ENCODE measurements around the gene RHPN2. TPM values are rescaled to one million over a fixed set of nuclear protein-coding genes. Genes with fewer than 3 reads are reported as not detected.

Gene RHPN2
- polyA plus RNA-seq, 1 donor, result 34.4 TPM

- H3K4me3 ChIP-seq (ENCODE audit: low read length), result no peak overlapping the region
- H3K27ac ChIP-seq (ENCODE audit: low read length), result no peak overlapping the region
- no peaks in the 10 kb centered on the region for H3K27me3 ChIP-seq (ENCODE audit: control insufficient read depth, insufficient read depth, low read length)
- H3K9me3 ChIP-seq (ENCODE audit: control insufficient read depth, low read depth, low read length), result no peaks in the 10 kb centered on the region
- DNase-seq, result no peak
- H3K36me3 ChIP-seq (ENCODE audit: control insufficient read depth, insufficient read depth, low read length), result peaks cover 41% of the 10 kb centered on the region
- H3K4me1 ChIP-seq (ENCODE audit: control insufficient read depth, insufficient read depth, low read length), result no peaks in the 10 kb centered on the region
- no CpG with 5 or more reads among the region's 9 CpGs for WGBS (ENCODE audit: insufficient coverage, low lambda C conversion rate)
Measured at GRCh38 chr19:32935629-32936028, 129.1 kb downstream of the RHPN2 start.

- H3K36me3 ChIP-seq (ENCODE audit: control insufficient read depth, insufficient read depth, low read length), result peaks cover 53% of the 10 kb centered on the region
- H3K9me3 ChIP-seq (ENCODE audit: control insufficient read depth, low read depth, low read length), result no peaks in the 10 kb centered on the region
- H3K27ac ChIP-seq (ENCODE audit: low read length), result no peak overlapping the region
- no peaks in the 10 kb centered on the region for H3K4me1 ChIP-seq (ENCODE audit: control insufficient read depth, insufficient read depth, low read length)
- DNase-seq, result no peak
- 80% methylated on average over 1 of the region's 3 CpGs for WGBS (ENCODE audit: insufficient coverage, low lambda C conversion rate)
- no peaks in the 10 kb centered on the region for H3K27me3 ChIP-seq (ENCODE audit: control insufficient read depth, insufficient read depth, low read length)
- no peak overlapping the region for H3K4me3 ChIP-seq (ENCODE audit: low read length)
Measured at GRCh38 chr19:32933571-32933970, 131.1 kb downstream of the RHPN2 start.

GRCh38 chr19:32930567-32930966 lies 134.1 kb downstream of the RHPN2 start:
- peaks cover 36% of the 10 kb centered on the region for H3K36me3 ChIP-seq (ENCODE audit: control insufficient read depth, insufficient read depth, low read length)
- no peak overlapping the region for H3K4me3 ChIP-seq (ENCODE audit: low read length)
- WGBS (ENCODE audit: insufficient coverage, low lambda C conversion rate), result 100% methylated on average over 3 of the region's 8 CpGs
- H3K27me3 ChIP-seq (ENCODE audit: control insufficient read depth, insufficient read depth, low read length), result no peaks in the 10 kb centered on the region
- H3K4me1 ChIP-seq (ENCODE audit: control insufficient read depth, insufficient read depth, low read length), result no peaks in the 10 kb centered on the region
- DNase-seq, result no peak
- peaks cover 6% of the 10 kb centered on the region for H3K9me3 ChIP-seq (ENCODE audit: control insufficient read depth, low read depth, low read length)
- no peak overlapping the region for H3K27ac ChIP-seq (ENCODE audit: low read length)

GRCh38 chr19:32928806-32929205 lies 135.9 kb downstream of the RHPN2 start:
- peaks cover 6% of the 10 kb centered on the region for H3K9me3 ChIP-seq (ENCODE audit: control insufficient read depth, low read depth, low read length)
- no peak overlapping the region for H3K27ac ChIP-seq (ENCODE audit: low read length)
- no peak overlapping the region for H3K4me3 ChIP-seq (ENCODE audit: low read length)
- H3K36me3 ChIP-seq (ENCODE audit: control insufficient read depth, insufficient read depth, low read length), result peaks cover 37% of the 10 kb centered on the region
- H3K4me1 ChIP-seq (ENCODE audit: control insufficient read depth, insufficient read depth, low read length), result no peaks in the 10 kb centered on the region
- DNase-seq, result no peak
- WGBS (ENCODE audit: insufficient coverage, low lambda C conversion rate), result 100% methylated on average over 1 of the region's 2 CpGs
- H3K27me3 ChIP-seq (ENCODE audit: control insufficient read depth, insufficient read depth, low read length), result no peaks in the 10 kb centered on the region

Other genes with a start within 250 kb of the RHPN2 start
- gene SLC7A9, start 195.1 kb downstream of the RHPN2 start, polyA plus RNA-seq, result 60.9 TPM
- gene CEP89, start 92.9 kb downstream of the RHPN2 start, polyA plus RNA-seq, result 14.4 TPM
- 3.1 TPM for gene FAAP24, start 92.6 kb downstream of the RHPN2 start, polyA plus RNA-seq
- 11.9 TPM for gene GPATCH1, start 16.3 kb upstream of the RHPN2 start, polyA plus RNA-seq
- gene WDR88, start 67.2 kb upstream of the RHPN2 start, polyA plus RNA-seq, result 0.54 TPM
- 37.8 TPM for gene LRP3, start 129.4 kb upstream of the RHPN2 start, polyA plus RNA-seq
- gene SLC7A10, start 161.0 kb upstream of the RHPN2 start, polyA plus RNA-seq, result 20.9 TPM
- 125 TPM for gene CEBPA, start 237.6 kb upstream of the RHPN2 start, polyA plus RNA-seq